Ovary (tissue), 1 donor: Measurements from ENCODE around the gene VPS29.

Experiments
- EP300 ChIP-seq: sonication (generic); formaldehyde crosslinking; IDR thresholded peaks from one replicate; pipeline ENCODE4 v1.6.1; 2017; ENCODE audit warnings: antibody characterized with exemption
- POLR2A ChIP-seq: fragments of 450-650 bp; IDR thresholded peaks from one replicate; pipeline ENCODE4 v1.6.1; 2017; ENCODE audit warnings: antibody characterized with exemption, mild to moderate bottlenecking, moderate library complexity

GRCh38 chr12:110466791-110467190 is 35.1 kb downstream of the VPS29 start:
- no peak for TF ChIP-seq POLR2A
- TF ChIP-seq EP300, result no peak
